NB4 (cell line): ENCODE measurements around the gene TNRC6A.
A peak's percentile ranks its signal among the peaks of the same experiment; 100 is the strongest.

Experiments used
- MYC ChIP-seq: IDR thresholded peaks from 2 replicates; pipeline ENCODE4 v1.6.1; 2011; ENCODE audit warnings: low read depth, low read length
- POLR2A ChIP-seq: IDR thresholded peaks from 2 replicates; pipeline ENCODE4 v1.6.1; 2011; ENCODE audit warnings: mild to moderate bottlenecking; ENCODE audit not compliant: insufficient read length; ENCODE audit errors: extremely low read depth
- TF ChIP-seq, protein P1 (sequence below): IDR thresholded peaks from one replicate; pipeline ENCODE4 v1.5.1; 2012; ENCODE audit warnings: low read depth, low read length
- TF ChIP-seq, protein P2 (sequence below): IDR thresholded peaks from 2 replicates; pipeline ENCODE4 v1.6.1; 2011; ENCODE audit warnings: low read depth, low read length

GRCh38 chr16:24838554-24839266 is 109.3 kb downstream of the TNRC6A start:
- TF ChIP-seq, protein P1, sequence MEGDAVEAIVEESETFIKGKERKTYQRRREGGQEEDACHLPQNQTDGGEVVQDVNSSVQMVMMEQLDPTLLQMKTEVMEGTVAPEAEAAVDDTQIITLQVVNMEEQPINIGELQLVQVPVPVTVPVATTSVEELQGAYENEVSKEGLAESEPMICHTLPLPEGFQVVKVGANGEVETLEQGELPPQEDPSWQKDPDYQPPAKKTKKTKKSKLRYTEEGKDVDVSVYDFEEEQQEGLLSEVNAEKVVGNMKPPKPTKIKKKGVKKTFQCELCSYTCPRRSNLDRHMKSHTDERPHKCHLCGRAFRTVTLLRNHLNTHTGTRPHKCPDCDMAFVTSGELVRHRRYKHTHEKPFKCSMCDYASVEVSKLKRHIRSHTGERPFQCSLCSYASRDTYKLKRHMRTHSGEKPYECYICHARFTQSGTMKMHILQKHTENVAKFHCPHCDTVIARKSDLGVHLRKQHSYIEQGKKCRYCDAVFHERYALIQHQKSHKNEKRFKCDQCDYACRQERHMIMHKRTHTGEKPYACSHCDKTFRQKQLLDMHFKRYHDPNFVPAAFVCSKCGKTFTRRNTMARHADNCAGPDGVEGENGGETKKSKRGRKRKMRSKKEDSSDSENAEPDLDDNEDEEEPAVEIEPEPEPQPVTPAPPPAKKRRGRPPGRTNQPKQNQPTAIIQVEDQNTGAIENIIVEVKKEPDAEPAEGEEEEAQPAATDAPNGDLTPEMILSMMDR: no peak
- TF ChIP-seq MYC (0 out of 2 replicates have a peak, but pooled peaks have one; percentile 8), POLR2A (no peak)
- TF ChIP-seq, protein P2, sequence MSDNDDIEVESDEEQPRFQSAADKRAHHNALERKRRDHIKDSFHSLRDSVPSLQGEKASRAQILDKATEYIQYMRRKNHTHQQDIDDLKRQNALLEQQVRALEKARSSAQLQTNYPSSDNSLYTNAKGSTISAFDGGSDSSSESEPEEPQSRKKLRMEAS: no peak
